Upper lobe of right lung (tissue), 1 donor: ENCODE measurements around the gene NKX1-1. TPM values are rescaled to one million over a fixed set of nuclear protein-coding genes. Genes with fewer than 3 reads are reported as not detected.

Experiments used
- ATAC-seq: fragments of 200-7000 bp; cut with Tn5 transposase; one replicate; pipeline ENCODE4 v1.9.1; 2020; ENCODE audit warnings: mild to moderate bottlenecking, moderate library complexity
- DNase-seq: peaks from one replicate; pipeline ENCODE4 v3.0.0-alpha.2; 2020
- H3K27ac ChIP-seq: fragments of 200-600 bp; one replicate; pipeline ENCODE4 v1.8.0; 2022
- H3K27me3 ChIP-seq: fragments of 200-600 bp; one replicate; pipeline ENCODE4 v1.8.0; 2022; ENCODE audit warnings: mild to moderate bottlenecking
- H3K36me3 ChIP-seq: fragments of 200-600 bp; one replicate; pipeline ENCODE4 v1.8.0; 2022
- H3K4me1 ChIP-seq: fragments of 200-600 bp; one replicate; pipeline ENCODE4 v1.8.0; 2022
- H3K4me3 ChIP-seq: fragments of 200-600 bp; one replicate; pipeline ENCODE4 v1.8.0; 2022; ENCODE audit warnings: mild to moderate bottlenecking
- H3K9me3 ChIP-seq: fragments of 200-600 bp; one replicate; pipeline ENCODE4 v1.8.0; 2022
- intact Hi-C: fragments of 100-400 bp; cut with DNase I; formaldehyde crosslinking; loops from one replicate; pipeline ENCODE4 v1.11.0; 2022
- total RNA-seq: library from RNA; stranded (reverse); fragmentation: NEBNext Ultra II Directional; extraction: Animal tissue kit (Norgen Biotek cat#: 25700); gene quantifications from one replicate; pipeline ENCODE4 v1.2.1, GENCODE V29; 2021
- TF ChIP-seq, protein P1 (sequence below): fragments of 200-600 bp; IDR thresholded peaks from one replicate; pipeline ENCODE4 v1.8.0; 2022; ENCODE audit warnings: antibody characterized with exemption
- donor health status: DM: no; HTN: yes; CAD: no; lungs with severe emphysema.

NKX1-1 gene
- total RNA-seq, 1 donor from 2014 or later, result not detected

- peaks cover 18% of the 10 kb centered on the region for H3K27me3 ChIP-seq
- H3K36me3 ChIP-seq, result no peaks in the 10 kb centered on the region
- no peak overlapping the region for H3K4me3 ChIP-seq
- no peaks in the 10 kb centered on the region for H3K9me3 ChIP-seq
- TF ChIP-seq, protein P1, sequence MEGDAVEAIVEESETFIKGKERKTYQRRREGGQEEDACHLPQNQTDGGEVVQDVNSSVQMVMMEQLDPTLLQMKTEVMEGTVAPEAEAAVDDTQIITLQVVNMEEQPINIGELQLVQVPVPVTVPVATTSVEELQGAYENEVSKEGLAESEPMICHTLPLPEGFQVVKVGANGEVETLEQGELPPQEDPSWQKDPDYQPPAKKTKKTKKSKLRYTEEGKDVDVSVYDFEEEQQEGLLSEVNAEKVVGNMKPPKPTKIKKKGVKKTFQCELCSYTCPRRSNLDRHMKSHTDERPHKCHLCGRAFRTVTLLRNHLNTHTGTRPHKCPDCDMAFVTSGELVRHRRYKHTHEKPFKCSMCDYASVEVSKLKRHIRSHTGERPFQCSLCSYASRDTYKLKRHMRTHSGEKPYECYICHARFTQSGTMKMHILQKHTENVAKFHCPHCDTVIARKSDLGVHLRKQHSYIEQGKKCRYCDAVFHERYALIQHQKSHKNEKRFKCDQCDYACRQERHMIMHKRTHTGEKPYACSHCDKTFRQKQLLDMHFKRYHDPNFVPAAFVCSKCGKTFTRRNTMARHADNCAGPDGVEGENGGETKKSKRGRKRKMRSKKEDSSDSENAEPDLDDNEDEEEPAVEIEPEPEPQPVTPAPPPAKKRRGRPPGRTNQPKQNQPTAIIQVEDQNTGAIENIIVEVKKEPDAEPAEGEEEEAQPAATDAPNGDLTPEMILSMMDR, result no peak
- DNase-seq, result no peak
- no peaks in the 10 kb centered on the region for H3K4me1 ChIP-seq
- intact Hi-C loops, result no loop called here
- H3K27ac ChIP-seq, result no peak overlapping the region
- ATAC-seq, result no peak
Measured at GRCh38 chr4:1449833-1450741, 43.8 kb upstream of the NKX1-1 start.

DNA sequence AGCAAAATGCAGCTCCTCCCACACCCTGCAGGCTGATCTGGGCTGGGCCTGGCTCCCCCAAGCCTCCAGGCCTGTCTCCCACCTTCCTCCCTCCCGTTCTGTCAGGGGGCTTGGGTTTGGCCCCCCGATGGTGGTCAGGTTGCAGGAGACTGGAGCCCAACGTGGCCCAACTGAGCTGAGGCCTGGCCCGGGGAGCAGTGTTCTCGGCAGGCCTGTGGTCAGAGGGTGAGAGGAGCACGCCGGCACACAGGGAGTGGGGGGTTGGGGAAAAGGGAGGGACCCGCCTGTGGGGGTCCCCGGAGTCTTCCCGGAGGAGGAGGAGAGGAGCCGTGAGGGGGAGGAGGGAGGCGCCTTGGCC is 43.2 kb upstream of the NKX1-1 start:
- intact Hi-C loops, result no loop called here
- Histone ChIP-seq H3K27ac (no peak overlapping the region), H3K4me3 (no peak overlapping the region), H3K27me3 (peaks cover 18% of the 10 kb centered on the region), H3K36me3 (no peaks in the 10 kb centered on the region), H3K9me3 (no peaks in the 10 kb centered on the region), H3K4me1 (no peaks in the 10 kb centered on the region)
- no peak for ATAC-seq
- no peak for DNase-seq
- TF ChIP-seq, protein P1, result no peak

DNA sequence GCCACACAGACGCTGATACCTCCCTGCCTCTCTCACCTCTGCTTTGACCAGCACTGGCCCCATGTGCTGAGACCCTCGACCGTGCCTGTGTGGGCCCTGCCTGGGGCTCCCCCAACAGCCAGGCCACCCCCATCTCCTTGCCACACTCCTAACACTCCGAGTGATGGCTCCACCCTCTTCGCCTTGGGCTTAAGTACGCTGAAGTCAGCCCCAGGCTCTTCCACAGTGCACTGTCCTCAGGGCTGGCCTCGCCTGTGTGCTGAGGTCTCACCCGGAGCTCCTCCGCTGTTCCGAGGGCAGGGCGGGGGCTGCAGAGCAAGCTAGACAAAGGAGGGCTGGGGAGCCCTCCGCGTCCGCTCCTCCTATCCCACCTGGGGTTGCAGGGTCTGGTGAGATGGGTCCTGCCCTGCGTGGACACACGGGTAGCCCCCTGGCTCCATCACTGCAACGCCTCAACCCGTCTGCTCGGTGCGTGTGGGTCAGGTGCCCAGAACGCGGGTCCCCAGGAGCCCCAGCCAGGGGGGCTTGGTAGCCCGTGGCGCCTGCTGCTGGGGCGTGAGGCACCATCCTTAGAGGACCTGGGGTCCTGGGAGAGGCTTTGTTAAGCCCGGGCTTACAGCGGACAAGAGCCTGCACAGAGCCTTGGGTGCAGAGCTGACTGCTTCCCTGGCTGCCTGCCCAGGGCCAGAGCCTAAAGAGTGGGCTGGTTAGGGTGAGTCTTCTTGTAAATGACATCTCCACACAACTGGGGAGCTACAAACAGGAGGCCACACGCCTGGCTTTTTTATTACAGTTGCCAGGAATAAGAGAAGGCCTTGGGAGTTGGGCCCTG is 42.6 kb upstream of the NKX1-1 start:
- ATAC-seq (no peak), DNase-seq (no peak)
- no peak overlapping the region for H3K27ac ChIP-seq
- intact Hi-C loops, result no loop called here
- no peaks in the 10 kb centered on the region for H3K9me3 ChIP-seq
- H3K4me1 ChIP-seq, result no peaks in the 10 kb centered on the region
- no peak overlapping the region for H3K4me3 ChIP-seq
- TF ChIP-seq, protein P1, result no peak
- peaks cover 18% of the 10 kb centered on the region for H3K27me3 ChIP-seq
- no peaks in the 10 kb centered on the region for H3K36me3 ChIP-seq

DNA sequence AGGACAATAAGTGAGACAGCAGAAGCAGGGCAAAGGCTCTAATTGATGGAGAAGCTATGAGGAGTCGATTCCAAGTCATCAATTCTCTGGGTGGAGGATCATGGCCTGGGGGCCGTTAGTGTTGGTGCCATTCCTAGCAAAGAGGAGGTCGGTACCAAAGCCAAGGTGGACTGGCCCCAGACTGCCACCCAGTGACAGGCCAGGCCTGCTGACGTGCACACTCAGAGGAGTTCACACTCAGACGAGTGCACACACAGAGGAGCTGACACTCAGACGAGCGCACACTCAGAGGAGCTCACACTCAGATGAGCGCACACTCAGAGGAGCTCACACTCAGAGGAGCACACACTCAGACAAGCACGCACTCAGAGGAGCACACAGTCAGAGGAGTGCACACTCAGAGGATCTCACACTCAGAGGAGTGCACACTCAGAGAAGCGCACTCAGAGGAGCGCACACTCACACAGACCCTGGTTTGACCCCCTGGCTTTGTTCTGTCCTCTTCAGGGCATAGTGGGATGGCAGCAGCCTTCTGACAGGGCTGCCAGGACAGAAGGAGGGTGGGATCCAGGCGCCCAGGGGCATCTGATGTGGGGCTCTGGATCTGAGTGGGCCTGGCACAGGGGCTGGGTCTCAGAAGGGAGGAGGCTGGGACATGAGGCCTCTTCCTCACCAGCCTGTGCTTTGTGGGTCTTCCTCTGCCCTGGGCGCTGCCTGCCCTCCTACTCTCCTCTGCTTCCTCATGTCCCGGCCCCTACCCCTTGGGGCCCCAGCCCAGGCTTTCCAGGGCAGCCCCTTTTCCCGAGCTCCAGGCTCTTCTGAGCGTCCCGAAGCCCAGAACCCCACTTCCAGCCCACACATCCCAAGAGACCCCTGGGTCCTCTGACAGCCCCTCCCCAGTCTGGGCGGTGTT is 41.7 kb upstream of the NKX1-1 start:
- DNase-seq (no peak), ATAC-seq (no peak)
- Histone ChIP-seq H3K4me3 (no peak overlapping the region), H3K36me3 (no peaks in the 10 kb centered on the region), H3K27ac (no peak overlapping the region), H3K4me1 (no peaks in the 10 kb centered on the region), H3K9me3 (no peaks in the 10 kb centered on the region), H3K27me3 (peaks cover 21% of the 10 kb centered on the region)
- TF ChIP-seq, protein P1, result no peak
- intact Hi-C loops, result no loop called here
